WTC11 (cell line): ENCODE data around the gene LAPTM4A. TPM values are rescaled to one million over a fixed set of nuclear protein-coding genes. Genes with fewer than 3 reads are reported as not detected.
A peak's percentile ranks its signal among the peaks of the same experiment; 100 is the strongest.

Experiments used
- ATAC-seq: fragments of 200-7000 bp; cut with Tn5 transposase; 2 replicates; pipeline ENCODE4 v1.10.0; 2021; ENCODE audit warnings: mild to moderate bottlenecking, moderate library complexity
- CTCF ChIA-PET: fragments of 300-600 bp; sonication (Branson Sonifier 250); formaldehyde crosslinking; loops from one replicate; lab custom pipeline; 2021; ENCODE audit warnings: antibody characterized with exemption; lab: Charles Lee
- POLR2A ChIA-PET: fragments of 350-600 bp; sonication (Branson Sonifier 250); formaldehyde crosslinking; loops from one replicate; lab custom pipeline; 2021; ENCODE audit warnings: antibody characterized with exemption; lab: Charles Lee
- DNase-seq: peaks from one replicate; pipeline ENCODE4 v3.0.0; 2021; ENCODE audit warnings: low spot score
- H3K27ac Mint-ChIP-seq: 2 replicates; pipeline ENCODE4 v1.8.0; 2021; ENCODE audit warnings: mixed read lengths
- H3K27me3 Mint-ChIP-seq: 2 replicates; pipeline ENCODE4 v1.8.0; 2021; ENCODE audit warnings: low read depth, mild to moderate bottlenecking, moderate library complexity, mixed read lengths
- H3K36me3 Mint-ChIP-seq: 2 replicates; pipeline ENCODE4 v1.8.0; 2021; ENCODE audit warnings: mixed read lengths
- H3K4me1 Mint-ChIP-seq: 2 replicates; pipeline ENCODE4 v1.8.0; 2022; ENCODE audit warnings: mixed read lengths
- H3K4me3 Mint-ChIP-seq: 2 replicates; pipeline ENCODE4 v1.8.0; 2021; ENCODE audit warnings: mild to moderate bottlenecking, moderate library complexity, mixed read lengths
- H3K9me3 Mint-ChIP-seq: 2 replicates; pipeline ENCODE4 v1.8.0; 2021; ENCODE audit warnings: mixed read lengths
- ATF1 ChIP-seq: sonication (generic); formaldehyde crosslinking; IDR thresholded peaks from 2 replicates; pipeline ENCODE4 v1.8.1; 2023; ENCODE audit warnings: mild to moderate bottlenecking, moderate library complexity, missing genetic modification reagents
- E2F1 ChIP-seq: sonication (generic); formaldehyde crosslinking; IDR thresholded peaks from 2 replicates; pipeline ENCODE4 v1.8.0; 2022; ENCODE audit warnings: mild to moderate bottlenecking, missing genetic modification reagents
- FOXP1 ChIP-seq: sonication (generic); formaldehyde crosslinking; IDR thresholded peaks from 2 replicates; pipeline ENCODE4 v1.8.0; 2022; ENCODE audit warnings: missing genetic modification reagents, mild to moderate bottlenecking, moderate library complexity, borderline replicate concordance
- GABPB1 ChIP-seq: sonication (generic); formaldehyde crosslinking; IDR thresholded peaks from 2 replicates; pipeline ENCODE4 v1.8.1; 2023; ENCODE audit warnings: mild to moderate bottlenecking, missing genetic modification reagents
- GTF2I ChIP-seq: fragments of 250-450 bp; sonication (Bioruptor Pico); conservative IDR thresholded peaks from 2 replicates; pipeline ENCODE4 v1.4.0; 2021; ENCODE audit warnings: mild to moderate bottlenecking
- JAZF1 ChIP-seq: fragments of 250-450 bp; sonication (Bioruptor Pico); IDR thresholded peaks from 2 replicates; pipeline ENCODE4 v1.9.0; 2021; ENCODE audit warnings: moderate library complexity, mild to moderate bottlenecking, inconsistent platforms
- KAT7 ChIP-seq: sonication (generic); formaldehyde crosslinking; IDR thresholded peaks from 2 replicates; pipeline ENCODE4 v1.8.1; 2023; ENCODE audit warnings: missing genetic modification reagents, mild to moderate bottlenecking, borderline replicate concordance
- NFYB ChIP-seq: sonication (generic); formaldehyde crosslinking; conservative IDR thresholded peaks from 2 replicates; pipeline ENCODE4 v1.8.0; 2022; ENCODE audit warnings: low read depth, missing genetic modification reagents
- PRRX2 ChIP-seq: fragments of 250-450 bp; sonication (Bioruptor Pico); IDR thresholded peaks from 2 replicates; pipeline ENCODE4 v1.8.0; 2021; ENCODE audit warnings: mild to moderate bottlenecking
- SMAD3 ChIP-seq: sonication (generic); formaldehyde crosslinking; IDR thresholded peaks from 2 replicates; pipeline ENCODE4 v1.8.0; 2022; ENCODE audit warnings: missing genetic modification reagents, mild to moderate bottlenecking, borderline replicate concordance
- TEAD1 ChIP-seq: sonication (generic); formaldehyde crosslinking; IDR thresholded peaks from 2 replicates; pipeline ENCODE4 v1.8.0; 2022; ENCODE audit warnings: mild to moderate bottlenecking, missing genetic modification reagents
- TEAD4 ChIP-seq: sonication (generic); formaldehyde crosslinking; IDR thresholded peaks from 2 replicates; pipeline ENCODE4 v1.8.0; 2022; ENCODE audit warnings: mild to moderate bottlenecking, missing genetic modification reagents
- USF1 ChIP-seq: sonication (generic); formaldehyde crosslinking; IDR thresholded peaks from 2 replicates; pipeline ENCODE4 v1.8.0; 2022; ENCODE audit warnings: mild to moderate bottlenecking, missing genetic modification reagents
- ZNF121 ChIP-seq: sonication (generic); formaldehyde crosslinking; IDR thresholded peaks from 2 replicates; pipeline ENCODE4 v1.8.0; 2023; ENCODE audit warnings: missing genetic modification reagents
- ZNF263 ChIP-seq: sonication (generic); formaldehyde crosslinking; IDR thresholded peaks from 2 replicates; pipeline ENCODE4 v1.8.1; 2022; ENCODE audit warnings: low read depth, mild to moderate bottlenecking, moderate library complexity, missing genetic modification reagents
- ZNF423 ChIP-seq: fragments of 250-450 bp; sonication (Bioruptor Pico); IDR thresholded peaks from 2 replicates; pipeline ENCODE4 v2.1.2; 2022; ENCODE audit warnings: mild to moderate bottlenecking, moderate library complexity
- ZSCAN18 ChIP-seq: fragments of 250-450 bp; sonication (Bioruptor Pico); IDR thresholded peaks from 2 replicates; pipeline ENCODE4 v2.1.2; 2022; ENCODE audit warnings: mild to moderate bottlenecking, moderate library complexity
- total RNA-seq: library from RNA; stranded (reverse); gene quantifications from 3 replicates; pipeline ENCODE4 v1.2.3, GENCODE V29; 2021
- TF ChIP-seq, protein P1 (sequence below): sonication (generic); formaldehyde crosslinking; IDR thresholded peaks from 2 replicates; pipeline ENCODE4 v1.8.1; 2023; ENCODE audit warnings: mild to moderate bottlenecking, missing genetic modification reagents, moderate library complexity
- TF ChIP-seq, protein P2 (sequence below): sonication (generic); formaldehyde crosslinking; IDR thresholded peaks from 2 replicates; pipeline ENCODE4 v1.8.0; 2022; ENCODE audit warnings: mild to moderate bottlenecking, missing genetic modification reagents

LAPTM4A gene
- total RNA-seq, 1 experiment from 2014 or later, result 163 TPM

- DNase-seq (peak; percentile 53), ATAC-seq (peak; percentile 74)
- CTCF ChIA-PET, result interaction anchor here (0.6 to 3.4 kb wide), 18 partner anchors 12 to 389 kb away, joined by 3 to 46 read pairs (median 5); partner anchors contain the start of genes LAPTM4A, MATN3 and WDR35
- POLR2A ChIA-PET, result interaction anchor here (0.5 to 1.6 kb wide), 3 partner anchors 42 to 146 kb away, joined by 3 to 4 read pairs (median 3); partner anchors contain the start of genes LAPTM4A and WDR35
- H3K27ac Mint-ChIP-seq, result no peak overlapping the region
- H3K4me1 Mint-ChIP-seq, result peaks cover 24% of the 10 kb centered on the region
- peaks cover 12% of the 10 kb centered on the region for H3K27me3 Mint-ChIP-seq
- 0 out of 2 replicates have a peak, but pooled peaks cover 5% of the 10 kb centered on the region for H3K9me3 Mint-ChIP-seq
- TF ChIP-seq KAT7 (no peak), ZNF423 (CRISPR knock-in tag) (peak; percentile 100), FOXP1 (CRISPR knock-in tag) (peak; percentile 21; the same call in 1 of the 2 replicates)
- no peaks in the 10 kb centered on the region for H3K36me3 Mint-ChIP-seq
- no peak overlapping the region for H3K4me3 Mint-ChIP-seq
Observed at GRCh38 chr2:20093263-20094141, 42.1 kb upstream of the LAPTM4A start.

DNA sequence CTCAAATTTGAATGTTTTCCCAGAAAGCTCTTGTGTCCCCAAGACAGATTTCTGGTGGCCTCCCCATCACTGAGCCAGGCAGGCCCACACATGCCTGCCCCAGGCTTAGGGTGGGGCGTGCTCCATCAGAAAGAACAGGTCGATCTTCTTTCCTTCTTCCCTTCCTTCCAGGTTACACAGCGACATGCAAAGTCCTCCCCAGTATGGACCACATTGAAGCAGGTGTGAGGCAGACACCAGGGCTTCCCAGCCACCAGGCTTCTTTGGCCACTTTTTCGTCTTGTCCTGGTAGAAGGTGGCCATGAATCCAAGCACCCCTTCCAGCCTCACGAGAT is 41.4 kb upstream of the LAPTM4A start:
- ATAC-seq (no peak), DNase-seq (no peak)
- Mint-ChIP-seq H3K27ac (no peak overlapping the region), H3K36me3 (no peaks in the 10 kb centered on the region), H3K4me3 (no peak overlapping the region), H3K27me3 (peaks cover 12% of the 10 kb centered on the region), H3K9me3 (0 out of 2 replicates have a peak, but pooled peaks cover 5% of the 10 kb centered on the region), H3K4me1 (peaks cover 23% of the 10 kb centered on the region)
- peak; percentile 64; the same call in 1 of the 2 replicates for TF ChIP-seq ZNF121 (CRISPR knock-in tag)
- no peak for TF ChIP-seq FOXP1 (CRISPR knock-in tag)
- CTCF ChIA-PET, result no interaction called here
- POLR2A ChIA-PET, result interaction anchor here (0.9 kb wide), 1 partner anchor 46 kb away, joined by 3 read pairs; no protein-coding TSS in a partner anchor

GRCh38 chr2:20092226-20092900 is 40.9 kb upstream of the LAPTM4A start:
- H3K36me3 Mint-ChIP-seq, result no peaks in the 10 kb centered on the region
- 0 out of 2 replicates have a peak, but pooled peaks cover 5% of the 10 kb centered on the region for H3K9me3 Mint-ChIP-seq
- H3K27ac Mint-ChIP-seq, result no peak overlapping the region
- ChIA-PET POLR2A (interaction anchor here (0.9 kb wide), 1 partner anchor 45 kb away, joined by 3 read pairs; no protein-coding TSS in a partner anchor), CTCF (interaction anchor here (1.1 kb wide), 1 partner anchor 76 kb away, joined by 3 read pairs; no protein-coding TSS in a partner anchor)
- H3K4me3 Mint-ChIP-seq, result no peak overlapping the region
- no peak for ATAC-seq
- H3K4me1 Mint-ChIP-seq, result peaks cover 21% of the 10 kb centered on the region
- no peak for DNase-seq
- H3K27me3 Mint-ChIP-seq, result peaks cover 12% of the 10 kb centered on the region
- TF ChIP-seq GTF2I (CRISPR knock-in tag), result no peak
- no peak for TF ChIP-seq JAZF1 (CRISPR knock-in tag)
- no peak for TF ChIP-seq E2F1 (CRISPR knock-in tag)
- no peak for TF ChIP-seq PRRX2 (CRISPR knock-in tag)
- TF ChIP-seq, protein P1, sequence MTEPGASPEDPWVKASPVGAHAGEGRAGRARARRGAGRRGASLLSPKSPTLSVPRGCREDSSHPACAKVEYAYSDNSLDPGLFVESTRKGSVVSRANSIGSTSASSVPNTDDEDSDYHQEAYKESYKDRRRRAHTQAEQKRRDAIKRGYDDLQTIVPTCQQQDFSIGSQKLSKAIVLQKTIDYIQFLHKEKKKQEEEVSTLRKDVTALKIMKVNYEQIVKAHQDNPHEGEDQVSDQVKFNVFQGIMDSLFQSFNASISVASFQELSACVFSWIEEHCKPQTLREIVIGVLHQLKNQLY (CRISPR knock-in tag), result no peak
- TF ChIP-seq TEAD1 (CRISPR knock-in tag), result no peak
- no peak for TF ChIP-seq TEAD4 (CRISPR knock-in tag)
- TF ChIP-seq USF1 (CRISPR knock-in tag), result no peak
- TF ChIP-seq, all 79 proteins: peak for 0

DNA sequence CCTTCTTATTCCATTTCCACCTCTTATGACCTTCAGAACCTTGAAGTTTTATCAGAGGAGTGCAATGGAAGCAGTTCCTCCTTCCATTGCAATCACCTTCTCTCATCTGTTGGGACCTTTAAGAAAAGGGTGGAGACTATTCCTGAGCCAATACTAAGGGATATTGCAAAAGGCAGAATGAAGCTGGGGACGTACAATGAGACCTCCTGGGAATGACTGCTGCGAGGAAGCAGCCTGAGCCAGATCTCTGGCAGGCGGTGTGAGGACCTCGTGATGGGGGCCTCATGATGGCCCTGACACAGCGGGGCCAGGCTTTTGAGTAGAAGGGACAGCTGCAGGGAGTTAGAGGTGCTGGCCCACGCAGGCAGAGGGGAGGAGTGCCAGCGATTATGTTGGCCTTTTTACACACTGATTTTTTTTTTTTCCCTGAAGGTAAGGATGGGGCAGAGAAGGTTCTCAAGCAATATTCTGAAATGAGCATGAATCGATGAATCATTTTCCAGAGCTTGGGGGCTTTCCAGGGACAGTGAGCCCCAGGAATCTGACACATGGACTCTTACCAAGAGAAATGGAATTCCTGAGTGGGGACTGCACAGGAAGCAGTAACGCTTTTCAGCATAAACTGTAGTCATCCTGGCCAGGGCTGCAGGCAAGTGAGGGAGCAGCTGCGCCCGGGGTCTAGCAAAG is 40.0 kb upstream of the LAPTM4A start:
- no peak for TF ChIP-seq GTF2I (CRISPR knock-in tag)
- TF ChIP-seq GABPB1, result peak; percentile 59
- no peak for TF ChIP-seq ZNF263 (CRISPR knock-in tag)
- TF ChIP-seq ZSCAN18, result no peak
- no peak for TF ChIP-seq NFYB (CRISPR knock-in tag)
- no peak for TF ChIP-seq SMAD3 (CRISPR knock-in tag)
- TF ChIP-seq, protein P2, sequence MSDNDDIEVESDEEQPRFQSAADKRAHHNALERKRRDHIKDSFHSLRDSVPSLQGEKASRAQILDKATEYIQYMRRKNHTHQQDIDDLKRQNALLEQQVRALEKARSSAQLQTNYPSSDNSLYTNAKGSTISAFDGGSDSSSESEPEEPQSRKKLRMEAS (CRISPR knock-in tag), result no peak
- no peak for TF ChIP-seq ATF1 (CRISPR knock-in tag)
- no peaks in the 10 kb centered on the region for H3K36me3 Mint-ChIP-seq
- no peak for ATAC-seq
- no peak overlapping the region for H3K27ac Mint-ChIP-seq
- ChIA-PET POLR2A (no interaction called here), CTCF (interaction anchor here (1.1 to 1.5 kb wide), 2 partner anchors 13 to 75 kb away, joined by 3 read pairs; no protein-coding TSS in a partner anchor)
- H3K27me3 Mint-ChIP-seq, result peaks cover 12% of the 10 kb centered on the region
- no peak for DNase-seq
- no peak overlapping the region for H3K4me3 Mint-ChIP-seq
- H3K4me1 Mint-ChIP-seq, result peaks cover 21% of the 10 kb centered on the region
- 0 out of 2 replicates have a peak, but pooled peaks cover 5% of the 10 kb centered on the region for H3K9me3 Mint-ChIP-seq
